Activated naive CD4-positive, alpha-beta T cell treated with Interleukin-2 at 50 U/mL for 16 hours (primary cell): ENCODE results near the gene ANO7.

Experiments
- DNase-seq: peaks from one replicate; pipeline ENCODE4 v3.0.0-alpha.2; 2020

Gene ANO7

DNA sequence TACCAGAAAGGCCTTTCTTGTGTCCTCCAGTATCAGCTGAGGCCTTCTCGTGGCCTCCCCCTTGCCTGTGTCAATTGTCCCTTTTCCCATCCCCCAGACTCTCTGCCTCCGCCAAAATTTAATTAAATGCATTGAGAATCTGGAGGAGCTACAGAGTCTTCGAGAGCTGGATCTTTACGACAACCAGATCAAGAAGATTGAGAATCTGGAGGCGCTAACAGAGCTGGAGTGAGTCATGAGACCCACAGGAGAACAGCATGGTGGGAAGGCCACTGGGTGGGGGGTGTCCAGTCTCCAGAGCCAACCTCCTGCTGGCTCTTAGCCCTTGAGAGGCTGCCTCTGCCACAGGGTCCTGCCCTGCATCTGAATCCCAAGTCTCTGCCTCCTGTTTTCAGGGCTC lies 29.4 kb upstream of the ANO7 start:
- no peak for DNase-seq

DNA sequence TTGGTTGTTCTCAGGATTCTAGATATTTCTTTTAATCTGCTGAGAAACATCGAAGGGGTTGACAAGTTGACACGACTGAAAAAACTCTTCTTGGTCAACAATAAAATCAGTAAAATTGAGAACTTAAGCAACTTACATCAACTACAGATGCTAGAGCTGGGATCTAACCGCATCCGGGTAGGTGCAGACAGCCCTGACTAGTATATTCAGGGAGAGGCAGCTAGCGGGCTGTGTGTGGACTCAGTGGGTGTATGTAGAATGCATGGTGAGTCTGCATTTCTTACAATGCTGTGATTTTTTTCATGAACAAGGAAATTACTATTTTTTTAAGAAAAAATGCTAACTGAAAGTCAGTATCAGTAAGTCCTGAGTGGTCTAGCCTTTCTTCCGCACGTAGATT lies 28.2 kb upstream of the ANO7 start:
- DNase-seq, result no peak

DNA sequence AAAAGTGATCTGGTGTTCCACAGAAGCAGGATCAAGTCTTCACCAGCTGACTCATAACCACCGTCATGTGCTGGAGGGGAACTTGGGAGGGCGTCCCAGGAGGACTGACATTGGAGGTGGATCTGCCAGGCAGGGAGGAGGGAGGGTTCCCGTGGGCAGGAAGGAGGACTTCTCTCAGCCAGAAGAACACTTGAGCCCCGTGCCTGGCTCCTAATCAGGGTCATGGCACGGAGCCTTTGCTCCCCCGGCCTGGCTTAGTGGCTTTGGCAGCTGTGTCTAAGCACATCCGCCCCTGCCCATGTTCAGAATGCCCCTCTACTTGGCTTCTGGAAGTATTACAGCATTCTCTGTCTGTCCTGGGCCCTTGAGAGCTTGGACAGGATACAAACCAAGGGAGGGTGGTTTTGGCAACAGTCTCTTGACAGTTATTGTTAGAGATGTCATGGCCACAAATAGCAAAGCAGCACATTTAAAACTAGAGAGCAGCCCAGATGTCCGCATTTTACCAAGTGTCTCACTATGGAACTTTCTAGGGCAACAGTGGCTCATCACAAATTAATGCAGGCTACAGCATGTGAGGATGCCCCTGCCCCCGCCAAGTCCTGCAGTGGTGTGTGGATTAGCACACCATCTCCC lies 26.7 kb upstream of the ANO7 start:
- DNase-seq, result no peak

DNA sequence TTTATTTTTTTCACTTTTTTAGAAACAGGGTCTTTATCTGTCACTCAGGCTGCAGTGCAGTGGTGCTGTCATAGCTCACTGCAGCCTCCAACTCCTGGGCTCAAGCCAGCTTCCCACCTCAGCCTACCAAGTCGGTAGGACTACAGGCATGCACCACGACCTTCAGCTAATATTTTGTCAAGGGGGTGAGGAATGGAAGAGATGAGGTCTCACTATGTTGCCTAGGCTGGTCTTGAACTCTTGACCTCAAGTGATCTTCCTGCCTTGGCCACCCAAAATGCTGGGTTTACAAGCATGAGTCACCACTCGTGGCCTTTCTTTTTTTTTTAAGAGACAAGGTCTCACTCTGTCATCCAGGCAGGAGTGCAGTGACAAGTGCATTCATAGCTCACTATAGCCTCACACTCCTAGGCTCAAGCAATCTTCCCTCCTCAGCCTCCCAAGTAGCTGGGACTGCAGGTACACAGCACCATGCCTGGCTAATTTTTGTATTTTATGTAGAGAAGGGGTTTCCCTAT lies 24.8 kb upstream of the ANO7 start:
- no peak for DNase-seq

DNA sequence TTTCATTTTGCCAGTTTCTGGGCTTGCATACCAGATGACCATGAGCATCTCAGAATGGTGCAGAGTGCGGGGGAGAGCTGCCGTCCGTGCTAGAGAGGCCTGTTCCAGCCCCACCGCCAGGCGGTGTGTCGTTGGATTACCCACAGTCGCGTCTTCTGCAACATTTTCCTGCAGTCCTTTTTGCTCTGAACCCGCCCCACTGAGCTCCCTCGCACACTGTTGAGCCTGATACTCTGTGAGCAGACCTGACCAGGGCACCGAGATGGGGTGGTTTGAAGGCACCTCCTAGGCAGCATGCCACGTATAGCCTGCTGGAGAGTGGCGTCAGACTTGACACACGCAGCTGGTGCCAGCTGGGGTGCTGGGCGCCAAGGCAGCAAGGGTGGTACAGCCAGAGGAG lies 20.1 kb upstream of the ANO7 start:
- no peak for DNase-seq

DNA sequence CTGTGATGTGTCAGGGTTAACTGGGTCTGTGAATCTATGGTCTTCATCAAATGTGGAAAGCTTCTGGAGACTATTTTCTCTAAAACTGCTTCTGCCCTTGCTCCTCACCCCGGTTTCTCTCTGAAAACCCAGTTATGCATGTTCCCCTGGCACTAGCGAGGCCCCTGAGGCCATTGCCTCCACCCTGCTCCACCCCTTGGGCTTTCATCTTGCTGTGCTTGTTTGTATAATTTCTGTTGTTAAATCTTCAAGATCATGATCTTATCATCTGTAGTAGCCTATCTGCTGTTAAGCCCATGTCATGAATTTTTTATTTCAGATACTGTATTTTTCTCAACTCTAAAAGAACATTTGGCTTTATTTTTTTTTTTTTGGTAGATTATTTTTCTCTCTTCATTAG lies 14.9 kb upstream of the ANO7 start:
- DNase-seq, result no peak

DNA sequence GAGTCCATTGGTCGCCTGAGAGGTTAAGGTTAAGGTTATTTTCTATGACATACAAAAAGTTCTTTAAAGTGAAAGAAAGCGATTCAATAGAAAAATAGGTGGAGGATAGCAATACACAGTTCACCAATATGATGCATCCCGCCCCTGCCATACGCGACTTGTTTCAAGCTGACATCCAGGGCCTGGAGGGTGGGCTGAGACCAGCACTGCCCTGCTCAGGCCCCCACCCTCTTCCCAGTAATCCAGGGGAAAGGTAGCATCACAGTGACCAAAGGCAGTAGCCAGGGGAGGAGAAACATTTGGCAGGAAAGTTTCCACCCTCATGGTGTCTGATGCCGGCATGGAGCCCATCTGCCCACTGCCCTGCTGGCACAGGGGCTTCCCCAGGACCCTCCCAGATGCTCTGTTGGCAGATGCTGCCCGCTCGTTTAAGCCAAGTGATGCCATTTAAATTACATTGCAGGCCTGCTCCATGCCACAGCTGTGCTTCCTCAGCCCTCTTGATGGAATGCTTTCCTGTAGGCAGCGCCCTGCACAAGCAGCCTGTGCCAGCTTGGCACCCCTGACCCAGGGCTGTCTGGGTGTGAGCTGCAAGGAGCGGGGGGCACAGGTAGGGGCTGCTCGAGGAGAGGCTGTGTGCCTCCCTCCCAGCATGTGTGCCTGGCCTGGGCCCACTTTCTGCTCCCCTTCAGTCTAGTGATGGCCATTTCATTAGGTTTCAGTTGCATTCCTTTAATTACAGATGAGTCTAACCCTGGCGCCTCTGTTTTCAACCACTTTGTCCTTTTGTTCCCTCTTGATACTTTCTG lies 10.7 kb upstream of the ANO7 start:
- DNase-seq, result no peak

DNA sequence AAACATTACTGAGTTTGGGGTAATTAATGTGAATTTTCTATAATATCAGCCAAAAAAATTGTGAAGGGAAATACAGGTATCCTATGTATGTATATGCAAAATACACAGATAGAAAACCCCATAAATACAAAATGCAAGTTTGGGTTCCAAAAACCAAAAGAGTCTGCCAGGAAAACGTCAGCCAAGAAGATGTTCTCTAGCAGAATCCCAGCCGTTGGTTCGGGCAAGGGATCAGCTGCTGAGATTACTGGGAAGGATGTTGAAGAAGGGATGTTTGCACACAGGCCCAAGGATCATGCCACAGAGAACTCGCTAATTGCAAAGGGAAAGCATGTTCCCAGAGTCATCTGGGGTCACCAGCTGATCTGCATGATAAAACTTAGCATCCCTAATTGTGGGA lies 9.5 kb upstream of the ANO7 start:
- DNase-seq, result no peak

DNA sequence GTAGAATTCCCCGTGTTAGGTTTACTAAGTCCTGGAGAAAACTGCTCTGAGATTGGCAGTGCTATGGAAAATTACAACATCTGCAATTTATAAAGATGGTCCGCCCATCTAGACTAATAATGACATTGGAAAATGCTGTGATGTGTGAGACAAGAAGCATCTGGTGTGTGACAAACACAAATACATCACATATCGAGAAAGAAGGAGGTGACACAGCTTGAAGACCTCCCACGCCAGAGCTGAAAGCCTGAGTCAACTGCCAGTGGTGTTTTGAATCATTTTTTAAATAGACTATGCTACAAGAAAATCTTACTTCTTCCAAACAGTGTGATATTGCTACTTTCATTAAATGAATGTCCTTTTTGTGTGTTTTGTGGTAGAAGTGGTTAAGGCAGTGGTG lies 8.6 kb upstream of the ANO7 start:
- peak; percentile 54 for DNase-seq

DNA sequence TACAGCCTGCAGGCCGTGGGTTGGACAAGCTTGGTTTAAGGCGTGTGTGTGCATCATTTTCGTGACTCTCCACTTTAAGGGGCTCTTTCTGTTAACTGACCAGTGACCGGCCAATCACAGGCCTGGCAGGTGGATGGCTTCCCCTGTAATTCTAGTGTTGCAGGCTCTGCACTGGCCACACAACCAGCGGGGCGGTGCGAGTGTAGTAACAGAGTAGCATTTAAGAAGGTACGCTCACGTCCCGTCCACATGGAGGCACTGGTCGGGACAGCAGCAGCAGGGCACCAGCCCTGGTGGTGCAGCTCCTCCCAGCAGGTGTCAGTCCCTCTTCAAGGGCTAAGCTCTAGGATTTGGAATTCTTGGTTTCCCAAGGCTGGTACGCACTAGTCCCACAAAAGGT lies 8.0 kb upstream of the ANO7 start:
- DNase-seq, result no peak

DNA sequence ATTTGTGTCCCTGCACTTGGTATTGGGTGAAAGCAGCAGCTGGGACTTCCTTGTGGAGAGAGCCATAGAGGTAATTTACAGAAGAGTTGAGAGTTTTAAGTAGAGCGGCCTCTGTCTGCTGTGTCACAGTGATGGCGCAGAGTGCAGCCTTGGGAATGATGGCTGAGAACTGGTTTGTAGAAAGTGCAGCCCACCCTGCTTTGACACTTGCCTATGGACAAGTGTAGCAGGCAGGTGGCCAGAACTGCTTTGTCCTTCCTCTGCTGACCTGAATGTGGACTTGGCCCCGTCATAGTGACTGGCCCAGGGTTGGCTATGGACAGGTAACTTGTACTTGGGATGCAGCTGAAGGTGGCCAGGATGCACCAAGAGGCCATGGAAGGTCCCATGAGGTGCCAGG lies 6.4 kb upstream of the ANO7 start:
- no peak for DNase-seq

DNA sequence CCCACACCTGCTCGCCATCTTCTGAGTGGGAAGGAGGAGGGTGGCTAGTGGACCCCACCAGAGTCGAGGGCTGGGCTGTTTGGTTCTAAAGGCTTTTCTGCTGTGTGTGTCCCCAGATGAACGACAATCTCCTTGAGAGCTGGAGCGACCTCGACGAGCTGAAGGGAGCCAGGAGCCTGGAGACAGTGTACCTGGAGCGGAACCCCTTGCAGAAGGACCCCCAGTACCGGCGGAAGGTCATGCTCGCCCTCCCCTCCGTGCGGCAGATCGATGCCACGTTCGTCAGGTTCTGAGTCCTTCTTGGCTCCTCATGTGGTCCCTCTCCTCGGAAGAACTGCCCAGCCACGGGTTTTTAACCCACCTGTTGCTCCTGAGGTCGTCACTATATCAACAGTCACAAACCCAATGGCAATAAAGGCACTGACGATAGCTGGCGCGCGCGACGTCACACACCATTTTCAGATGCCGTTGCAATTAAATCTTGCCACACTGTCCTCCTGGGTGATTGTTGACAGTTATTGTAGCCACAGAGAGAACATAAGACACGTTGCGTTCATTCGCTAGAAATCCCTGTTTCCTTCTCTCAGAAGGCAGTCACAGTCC lies 5.8 kb upstream of the ANO7 start:
- no peak for DNase-seq

DNA sequence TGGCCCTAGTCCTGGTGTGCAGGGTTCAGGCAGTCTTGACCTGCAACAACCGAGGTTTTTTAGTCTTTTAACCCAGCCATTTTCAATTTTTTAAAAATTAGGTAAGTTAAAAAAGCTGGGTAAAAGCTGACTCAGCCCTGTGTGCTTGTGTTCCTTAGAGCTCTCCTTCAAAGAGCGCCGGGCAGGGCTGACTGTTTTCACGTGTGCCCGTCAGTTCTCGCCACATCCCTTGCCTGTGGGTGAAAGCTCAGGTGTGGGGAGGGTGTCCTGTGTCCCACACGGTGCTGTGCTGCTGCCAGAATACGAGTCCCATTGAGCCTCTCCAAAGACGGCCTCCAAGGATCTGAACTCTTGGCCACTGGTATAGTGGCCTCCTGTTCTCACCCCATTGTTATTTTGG lies 5.3 kb upstream of the ANO7 start:
- DNase-seq, result no peak

DNA sequence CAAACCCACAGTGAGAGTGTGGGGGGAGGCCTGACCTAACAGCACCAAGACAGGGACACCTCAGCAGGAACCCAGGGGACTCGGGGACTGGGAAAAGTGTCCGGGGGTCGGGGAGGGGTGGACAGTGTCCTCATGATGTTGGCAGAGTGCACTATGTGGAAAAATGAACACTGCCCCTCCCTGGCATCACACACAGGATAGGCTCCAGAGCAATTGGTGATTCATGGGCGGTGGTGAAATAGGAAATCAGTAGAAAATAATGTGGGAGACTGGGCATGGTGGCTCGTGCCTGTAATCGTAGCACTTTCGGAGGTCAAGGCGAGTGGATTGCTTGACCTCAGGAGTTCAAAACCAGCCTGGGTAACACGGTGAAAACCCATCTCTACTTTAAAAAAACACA lies 3.6 kb upstream of the ANO7 start:
- DNase-seq, result no peak

DNA sequence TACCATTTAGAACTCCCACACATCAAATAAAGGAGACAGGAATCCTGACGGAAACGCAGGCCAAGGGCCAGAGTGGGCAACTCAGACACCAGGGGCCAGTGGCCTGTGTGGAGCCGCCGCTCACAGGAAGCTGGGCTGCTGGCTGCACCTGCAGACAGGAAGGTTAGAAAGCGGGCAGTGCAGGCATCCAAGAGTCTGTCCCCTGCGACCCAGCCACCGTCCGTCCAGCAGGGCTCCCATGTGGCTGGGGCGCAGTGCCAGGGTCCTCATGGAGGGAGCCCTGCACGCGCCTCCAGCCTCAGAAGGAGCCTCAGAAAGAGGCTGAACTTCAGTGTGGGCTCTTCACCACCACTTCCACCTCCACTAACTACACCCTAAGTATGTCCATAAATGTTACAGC lies 2.5 kb upstream of the ANO7 start:
- no peak for DNase-seq

DNA sequence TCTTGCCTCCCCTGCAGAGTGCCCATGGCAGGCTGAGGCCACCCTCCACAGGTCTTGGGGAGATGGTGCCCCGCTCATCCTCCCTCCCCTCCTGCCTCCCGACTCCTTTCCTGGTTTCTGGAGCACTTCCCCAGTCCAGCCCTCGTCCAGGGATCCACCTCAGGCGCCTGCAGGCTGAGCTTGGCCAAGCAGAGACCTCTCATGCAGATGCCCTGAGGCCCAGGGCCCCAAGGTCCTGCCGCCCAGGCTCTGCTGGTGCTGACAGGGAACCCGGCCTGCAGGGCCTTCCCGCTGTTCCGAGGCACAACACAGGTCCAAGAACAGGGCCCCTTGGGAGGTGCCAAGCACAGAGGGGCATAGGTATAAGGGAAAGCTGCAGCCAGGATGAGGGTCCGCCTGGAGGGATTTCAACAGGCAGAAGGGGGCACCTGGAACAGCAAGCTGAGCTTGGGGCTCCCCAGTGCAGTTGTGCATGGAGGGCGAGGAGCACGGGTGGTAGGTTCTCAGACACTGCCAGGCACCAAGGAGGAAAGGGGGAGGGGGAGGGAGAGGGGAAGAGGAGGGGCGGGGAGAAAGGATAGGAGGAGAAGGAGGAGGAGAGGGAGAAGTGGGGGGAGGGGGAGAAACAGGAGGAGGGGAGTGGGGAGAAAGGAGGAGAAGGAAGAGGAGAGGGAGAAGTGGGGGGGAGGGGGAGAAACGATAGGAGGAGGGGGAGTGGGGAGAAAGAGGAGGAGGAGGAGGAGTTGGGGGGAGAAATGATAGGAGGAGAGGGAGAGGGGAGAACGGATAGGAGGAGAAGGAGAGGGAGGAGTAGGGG lies 1.2 kb upstream of the ANO7 start:
- no peak for DNase-seq

DNA sequence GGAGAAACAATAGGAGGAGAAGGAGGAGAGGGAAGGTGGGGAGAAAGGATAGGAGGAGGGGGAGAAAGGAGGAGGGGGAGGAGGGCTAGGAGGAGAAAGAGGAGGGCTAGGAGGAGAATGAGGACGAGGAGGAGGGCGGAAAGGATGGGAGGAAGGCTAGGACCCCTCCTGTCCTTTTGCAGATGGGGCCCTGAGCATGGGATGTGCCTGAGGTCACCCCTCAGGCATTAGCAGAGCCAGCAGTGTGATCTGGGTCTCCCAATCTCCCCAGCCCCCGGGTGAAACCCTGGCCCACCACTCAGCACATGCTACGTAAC lies 601 bp upstream of the ANO7 start:
- DNase-seq, result no peak

DNA sequence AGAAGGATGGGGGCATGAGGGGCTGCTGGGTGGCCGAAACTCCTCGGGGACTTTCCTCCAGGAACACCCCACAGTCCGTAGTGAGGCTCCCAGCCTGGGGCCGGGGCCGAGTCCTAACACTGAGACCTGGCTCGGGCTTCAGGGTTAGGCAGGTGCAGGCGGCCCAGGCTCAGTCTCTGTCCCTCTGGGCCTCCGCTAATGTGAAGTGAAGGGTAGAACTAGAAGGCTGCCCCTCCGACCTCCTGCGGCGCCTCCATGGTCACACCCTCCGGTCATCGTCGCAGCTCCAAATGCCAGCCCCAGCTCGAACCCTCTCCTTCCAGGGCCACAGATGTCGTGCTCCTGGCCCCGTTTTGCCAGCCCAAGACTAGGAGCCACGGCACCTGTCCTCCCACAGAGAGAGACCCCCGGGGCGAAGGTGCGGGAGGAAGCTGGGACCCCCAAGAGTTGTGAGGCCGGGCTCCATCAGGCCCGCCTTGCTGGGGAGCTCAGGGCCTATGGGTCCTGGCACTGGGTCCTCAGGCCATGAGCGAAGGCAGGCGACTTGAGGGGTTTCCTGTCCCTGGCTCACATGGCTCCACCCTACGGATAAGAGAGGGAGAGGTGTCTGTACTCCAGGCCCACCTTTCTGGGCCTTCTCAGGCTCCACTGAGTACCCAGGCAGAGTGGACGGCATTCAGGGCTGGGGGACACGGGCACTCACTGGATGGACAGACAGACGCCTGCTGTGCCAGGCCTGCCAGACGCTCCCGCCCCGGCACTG lies 797 bp downstream of the ANO7 start:
- no peak for DNase-seq

DNA sequence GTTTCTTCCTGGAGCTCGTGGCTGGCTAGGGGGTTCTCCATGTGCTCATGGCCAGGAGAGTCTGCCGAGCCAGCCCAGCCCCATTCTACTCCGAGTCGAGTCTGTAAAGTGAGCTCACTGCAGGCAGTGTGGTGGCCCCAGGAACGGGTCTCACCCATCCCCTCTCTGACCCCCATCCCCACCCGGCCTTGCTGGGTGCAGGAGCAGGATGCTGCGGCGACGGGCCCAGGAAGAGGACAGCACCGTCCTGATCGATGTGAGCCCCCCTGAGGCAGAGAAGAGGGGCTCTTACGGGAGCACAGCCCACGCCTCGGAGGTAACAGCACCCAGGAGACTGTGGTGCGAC lies 1.4 kb downstream of the ANO7 start:
- DNase-seq, result no peak

DNA sequence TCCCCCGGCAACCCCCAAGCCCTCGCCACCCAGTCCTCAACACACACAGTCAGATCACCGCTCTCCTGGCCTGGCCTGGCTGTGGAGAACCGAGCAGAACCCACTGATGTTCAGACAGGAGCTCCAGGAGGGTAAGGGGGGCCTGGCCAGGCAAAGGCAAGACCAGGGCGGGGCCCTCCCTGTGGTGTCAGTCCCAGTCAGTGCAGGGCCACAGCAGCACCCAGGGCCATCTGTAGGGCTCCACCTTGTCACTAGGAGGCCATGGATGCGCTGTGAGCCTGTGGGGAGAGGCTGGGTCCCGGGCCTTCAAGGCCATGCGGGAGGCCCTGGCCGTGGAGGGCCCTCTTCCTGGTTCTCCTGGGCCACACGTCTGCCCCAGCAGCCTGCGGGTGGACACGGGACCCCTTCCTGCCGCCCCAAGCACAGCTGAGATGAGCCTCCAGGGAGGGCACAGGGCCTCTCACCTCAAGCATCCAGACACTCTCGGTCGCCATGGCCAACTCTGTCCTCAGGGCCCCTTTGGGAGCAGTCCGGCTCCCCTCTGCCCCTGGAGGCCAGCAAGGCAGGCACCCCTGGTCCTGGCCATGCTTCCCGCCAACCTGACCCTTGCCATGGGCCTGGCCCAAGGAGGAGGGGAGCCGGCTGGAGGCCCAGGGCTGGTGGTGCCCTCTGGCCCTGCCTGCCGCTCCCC lies 2.0 kb downstream of the ANO7 start:
- DNase-seq, result no peak

DNA sequence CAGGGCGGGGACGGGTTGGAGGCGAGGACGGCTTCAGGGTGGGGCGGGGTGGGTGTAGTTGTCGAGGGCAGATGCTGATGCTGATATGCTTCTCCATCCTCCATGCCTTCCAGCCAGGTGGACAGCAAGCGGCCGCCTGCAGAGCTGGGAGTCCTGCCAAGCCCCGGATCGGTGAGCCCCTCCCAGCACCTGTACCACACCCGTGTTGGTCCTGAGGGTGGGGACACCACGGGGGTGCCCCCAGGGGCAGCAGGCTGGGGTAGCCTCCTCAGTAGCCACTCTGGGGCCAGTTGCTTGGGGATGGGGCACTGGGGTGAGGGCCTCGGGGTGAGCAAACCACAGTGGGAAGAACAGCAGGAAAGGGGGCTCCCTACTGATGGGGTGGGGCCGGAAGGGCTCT lies 2.6 kb downstream of the ANO7 start:
- DNase-seq, result no peak

DNA sequence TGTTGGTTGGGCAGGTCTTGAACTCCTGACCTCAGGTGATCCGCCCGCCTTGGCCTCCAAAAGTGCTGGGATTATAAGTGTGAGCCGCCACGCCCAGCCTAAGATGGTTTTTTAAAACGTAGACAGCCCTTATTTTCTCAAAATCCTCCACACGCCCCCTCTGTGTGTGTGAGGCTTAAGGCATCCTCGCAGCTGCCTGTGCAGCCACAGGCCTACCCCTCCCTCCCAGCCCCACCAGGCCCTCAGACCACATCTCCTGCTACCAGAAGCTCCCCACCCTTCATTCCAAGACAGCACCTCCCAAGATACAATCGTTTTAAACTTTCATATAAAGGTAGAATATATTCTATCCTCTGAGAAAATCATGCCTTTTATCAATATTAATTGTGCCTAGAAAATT lies 4.8 kb downstream of the ANO7 start:
- no peak for DNase-seq
